Trophoblast cell (in vitro differentiated cells and primary cell): ENCODE data around the gene CCDC88B.

Experiments used
- DNase-seq, 2 donors: peaks; one replicate each; pipeline ENCODE4 v3.0.0-alpha.2; 2016
- H2AFZ ChIP-seq: 2 replicates; pipeline ENCODE4 v1.6.1; 2013; ENCODE audit warnings: low read length, moderate library complexity, mild to moderate bottlenecking; ENCODE audit not compliant: insufficient read depth, poor library complexity
- H2AK5ac ChIP-seq: 2 replicates; pipeline ENCODE4 v1.6.1; 2013; ENCODE audit warnings: mild to moderate bottlenecking, low read length
- H2BK120ac ChIP-seq: 2 replicates; pipeline ENCODE4 v1.6.1; 2013; ENCODE audit warnings: low read length, mild to moderate bottlenecking, moderate library complexity; ENCODE audit not compliant: insufficient read depth, poor library complexity
- H2BK12ac ChIP-seq: 2 replicates; pipeline ENCODE4 v1.6.1; 2013; ENCODE audit warnings: mild to moderate bottlenecking, low read length, moderate library complexity
- H2BK5ac ChIP-seq: 2 replicates; pipeline ENCODE4 v1.6.1; 2013; ENCODE audit warnings: low read length, low read depth, moderate library complexity, mild to moderate bottlenecking; ENCODE audit not compliant: poor library complexity
- H3K14ac ChIP-seq: 2 replicates; pipeline ENCODE4 v1.6.1; 2013; ENCODE audit warnings: mild to moderate bottlenecking, low read length
- H3K18ac ChIP-seq: 2 replicates; pipeline ENCODE4 v1.6.1; 2013; ENCODE audit warnings: mild to moderate bottlenecking, low read length
- H3K23ac ChIP-seq: 2 replicates; pipeline ENCODE4 v1.6.1; 2013; ENCODE audit warnings: low read length
- H3K27ac ChIP-seq: 2 replicates; pipeline ENCODE4 v1.5.1; 2013; ENCODE audit warnings: low read depth, mild to moderate bottlenecking, inconsistent platforms, low read length, moderate library complexity
- H3K27me3 ChIP-seq: 2 replicates; pipeline ENCODE4 v1.6.1; 2013; ENCODE audit warnings: inconsistent platforms, mild to moderate bottlenecking, low read length, moderate library complexity; ENCODE audit not compliant: insufficient read depth
- H3K36me3 ChIP-seq, 2 experiments: 1 replicate in 1 of 2; 2 replicates in 1 of 2; pipeline ENCODE4 v1.6.1; 2013; ENCODE audit warnings: low read length in 2 of 2, mild to moderate bottlenecking in 2 of 2, moderate library complexity in 1 of 2; ENCODE audit not compliant: insufficient read depth in 2 of 2, control insufficient read depth in 1 of 2
- H3K4ac ChIP-seq: 2 replicates; pipeline ENCODE4 v1.6.1; 2013; ENCODE audit warnings: low read depth, mild to moderate bottlenecking, low read length, moderate library complexity
- H3K4me1 ChIP-seq, 2 experiments: 1 replicate in 1 of 2; 2 replicates in 1 of 2; pipeline ENCODE4 v1.6.1; 2013; ENCODE audit warnings: low read length in 2 of 2, mild to moderate bottlenecking in 2 of 2, moderate library complexity in 1 of 2; ENCODE audit not compliant: insufficient read depth in 2 of 2, control insufficient read depth in 1 of 2
- H3K4me2 ChIP-seq: 2 replicates; pipeline ENCODE4 v1.6.1; 2013; ENCODE audit warnings: inconsistent platforms, mild to moderate bottlenecking, low read length, moderate library complexity
- H3K4me3 ChIP-seq: 2 replicates; pipeline ENCODE4 v1.5.1; 2013; ENCODE audit warnings: mild to moderate bottlenecking, low read depth, low read length, inconsistent platforms
- H3K79me1 ChIP-seq: one replicate; pipeline ENCODE4 v1.6.1; 2013; ENCODE audit warnings: low read length
- H3K79me2 ChIP-seq: 2 replicates; pipeline ENCODE4 v1.6.1; 2013; ENCODE audit warnings: low read length, mild to moderate bottlenecking; ENCODE audit not compliant: control insufficient read depth, insufficient read depth, poor library complexity
- H3K9ac ChIP-seq: 2 replicates; pipeline ENCODE4 v1.6.1; 2013; ENCODE audit warnings: mild to moderate bottlenecking, low read length
- H3K9me3 ChIP-seq: 2 replicates; pipeline ENCODE4 v1.6.1; 2013; ENCODE audit warnings: low read depth, mild to moderate bottlenecking, control low read depth, inconsistent platforms, low read length; ENCODE audit not compliant: insufficient read depth
- H4K12ac ChIP-seq: 2 replicates; pipeline ENCODE4 v1.6.1; 2013; ENCODE audit warnings: low read depth, mild to moderate bottlenecking, low read length, moderate library complexity
- H4K8ac ChIP-seq: 2 replicates; pipeline ENCODE4 v1.6.1; 2013; ENCODE audit warnings: low read depth, mild to moderate bottlenecking, low read length, moderate library complexity
- H4K91ac ChIP-seq: one replicate; pipeline ENCODE4 v1.6.1; 2013; ENCODE audit warnings: low read depth, mild to moderate bottlenecking, low read length, moderate library complexity
- WGBS: extraction: QIAGEN DNeasy Blood & Tissue Kit; methylation state at CpG from one replicate; pipeline ENCODE4 v1.1.7; 2013; ENCODE audit warnings: missing lambda C conversion rate; ENCODE audit not compliant: insufficient read length, insufficient coverage; ENCODE audit errors: extremely low coverage; 5-methylcytosine and 5-hydroxymethylcytosine counted together

CCDC88B gene

GRCh38 chr11:64305075-64305690 lies 34.8 kb upstream of the CCDC88B start, which contains the start of gene ESRRA:
Gene ESRRA, plus strand, starts transcription at chr11:64305524. Its CDS starts 1,656 bp downstream, at chr11:64307180.
- peak within 1 kb of the TSS; percentile 78 for H4K12ac ChIP-seq

GRCh38 chr11:64305691-64306562 lies 34.1 kb upstream of the CCDC88B start:
- Histone ChIP-seq H3K23ac (no peak overlapping the region), H3K27me3 (no peaks in the 10 kb centered on the region), H3K9me3 (peaks cover 2% of the 10 kb centered on the region), H2BK12ac (peak overlapping the region; percentile 40), H3K79me1 (peaks cover 15% of the 10 kb centered on the region), H3K14ac (peak overlapping the region; percentile 98), H3K79me2 (peaks cover 10% of the 10 kb centered on the region), H3K18ac (peak overlapping the region; percentile 97), H2AFZ (peak overlapping the region; percentile 85), H3K4me1 (peaks cover 12 to 16% of the 10 kb centered on the region in 2 experiments), H2BK120ac (peak overlapping the region; percentile 73), H3K4me2 (peak overlapping the region; percentile 73), H4K91ac (peak overlapping the region; percentile 87), H2AK5ac (peak overlapping the region; percentile 92), H3K36me3 (peaks cover 2 to 8% of the 10 kb centered on the region in 2 experiments), H2BK5ac (peak overlapping the region; percentile 97), H3K4ac (peak overlapping the region; percentile 95), H3K9ac (peak overlapping the region; percentile 84), H3K4me3 (peak overlapping the region; percentile 72), H3K27ac (peak overlapping the region; percentile 87), H4K8ac (peak overlapping the region; percentile 88), H4K12ac (peak overlapping the region; percentile 78)
- no CpG with 5 or more reads among the region's 71 CpGs for whole genome bisulfite sequencing
- DNase-seq = peak; percentile 77 to 79

More at GRCh38 chr11:64305075-64305690, 34.8 kb upstream of the CCDC88B start, which contains the start of gene ESRRA:
- peak; percentile 99 to 100 for DNase-seq
- Histone ChIP-seq H4K91ac (peak within 1 kb of the TSS; percentile 87), H3K18ac (peak within 1 kb of the TSS; percentile 97), H3K27me3 (peaks cover 4% of the 10 kb centered on the region), H3K14ac (peak within 1 kb of the TSS; percentile 98), H4K8ac (peak within 1 kb of the TSS; percentile 88), H3K23ac (no peak within 1 kb of the TSS), H2BK120ac (peak within 1 kb of the TSS; percentile 73), H2AFZ (peak within 1 kb of the TSS; percentile 85), H3K79me1 (peaks cover 15% of the 10 kb centered on the region), H3K4me1 (peaks cover 13 to 17% of the 10 kb centered on the region in 2 experiments), H3K4me2 (peak within 1 kb of the TSS; percentile 90), H3K4ac (peak within 1 kb of the TSS; percentile 95), H3K9ac (peak within 1 kb of the TSS; percentile 84), H3K4me3 (peak within 1 kb of the TSS; percentile 72), H3K36me3 (peaks cover 2 to 6% of the 10 kb centered on the region in 2 experiments), H3K9me3 (peaks cover 2% of the 10 kb centered on the region), H2AK5ac (peak within 1 kb of the TSS; percentile 92), H3K27ac (peak within 1 kb of the TSS; percentile 87), H2BK5ac (peak within 1 kb of the TSS; percentile 97), H3K79me2 (peaks cover 10% of the 10 kb centered on the region), H2BK12ac (peak within 1 kb of the TSS; percentile 40)
- no CpG with 5 or more reads among the region's 81 CpGs for WGBS

GRCh38 chr11:64306563-64306875 lies 33.5 kb upstream of the CCDC88B start:
- H2BK12ac ChIP-seq = peak overlapping the region; percentile 3

GRCh38 chr11:64306876-64307622 lies 33.0 kb upstream of the CCDC88B start:
- H3K27me3 ChIP-seq = no peaks in the 10 kb centered on the region
- WGBS = no CpG with 5 or more reads among the region's 15 CpGs
- no peak overlapping the region for H2BK120ac ChIP-seq

More at GRCh38 chr11:64306563-64306875, 33.5 kb upstream of the CCDC88B start:
- H2BK5ac ChIP-seq = no peak overlapping the region
- H3K23ac ChIP-seq = no peak overlapping the region
- H3K79me2 ChIP-seq = peaks cover 10% of the 10 kb centered on the region
- H4K12ac ChIP-seq = peak overlapping the region; percentile 66
- H3K9me3 ChIP-seq = peaks cover 2% of the 10 kb centered on the region
- peak overlapping the region; percentile 6 for H2AK5ac ChIP-seq
- H3K4ac ChIP-seq = peak overlapping the region; percentile 81
- peak overlapping the region; percentile 72 for H3K4me3 ChIP-seq
- peak overlapping the region; percentile 80 for H3K9ac ChIP-seq
- peak overlapping the region; percentile 85 for H4K8ac ChIP-seq
- H3K18ac ChIP-seq = peak overlapping the region; percentile 70
- DNase-seq = no peak
- H2AFZ ChIP-seq = peak overlapping the region; percentile 19
- peak overlapping the region; percentile 73 for H3K4me2 ChIP-seq
- H3K27ac ChIP-seq = peak overlapping the region; percentile 42
- H3K14ac ChIP-seq = peak overlapping the region; percentile 82
- peak overlapping the region; percentile 45 for H4K91ac ChIP-seq
- no peak overlapping the region for H2BK120ac ChIP-seq
- no peaks in the 10 kb centered on the region for H3K27me3 ChIP-seq
- H3K79me1 ChIP-seq = peaks cover 15% of the 10 kb centered on the region
- H3K4me1 ChIP-seq = peaks cover 15 to 18% of the 10 kb centered on the region in 2 experiments
- peaks cover 2 to 8% of the 10 kb centered on the region in 2 experiments for H3K36me3 ChIP-seq
- WGBS = no CpG with 5 or more reads among the region's 9 CpGs

More at GRCh38 chr11:64306876-64307622, 33.0 kb upstream of the CCDC88B start:
- Histone ChIP-seq H3K79me1 (peaks cover 15% of the 10 kb centered on the region), H3K27ac (no peak overlapping the region), H3K9me3 (peaks cover 2% of the 10 kb centered on the region), H4K12ac (peak overlapping the region; percentile 66), H3K36me3 (peaks cover 2 to 8% of the 10 kb centered on the region in 2 experiments), H3K23ac (peak overlapping the region; percentile 74), H2BK5ac (no peak overlapping the region), H3K9ac (peak overlapping the region; percentile 7), H3K4me1 (peaks cover 15 to 18% of the 10 kb centered on the region in 2 experiments), H3K4me2 (peak overlapping the region; percentile 73), H2AFZ (no peak overlapping the region), H4K8ac (peak overlapping the region; percentile 85), H3K4me3 (peak overlapping the region; percentile 4), H2BK12ac (no peak overlapping the region), H3K18ac (no peak overlapping the region), H3K79me2 (peaks cover 10% of the 10 kb centered on the region), H2AK5ac (no peak overlapping the region), H3K4ac (peak overlapping the region; percentile 81), H3K14ac (no peak overlapping the region), H4K91ac (no peak overlapping the region)
- DNase-seq = no peak
